SU-DHL-6 (cell line): Measurements from ENCODE around the gene DOCK3.

Experiments used
- EZH2phosphoT487 ChIP-seq: fragments of 200-600 bp; sonication (generic), shearing (Covaris generic); conservative IDR thresholded peaks from 2 replicates; pipeline ENCODE4 v1.6.1; 2018; ENCODE audit warnings: mild to moderate bottlenecking, antibody characterized with exemption, low read length, moderate library complexity, mixed read lengths
- TF ChIP-seq, protein P1 (sequence below): fragments of 200-600 bp; sonication (generic); IDR thresholded peaks from one replicate; pipeline ENCODE4 v1.5.1; 2017; ENCODE audit warnings: antibody characterized with exemption, mild to moderate bottlenecking, low read length, moderate library complexity; ENCODE audit not compliant: insufficient read depth, poor library complexity, severe bottlenecking

DNA sequence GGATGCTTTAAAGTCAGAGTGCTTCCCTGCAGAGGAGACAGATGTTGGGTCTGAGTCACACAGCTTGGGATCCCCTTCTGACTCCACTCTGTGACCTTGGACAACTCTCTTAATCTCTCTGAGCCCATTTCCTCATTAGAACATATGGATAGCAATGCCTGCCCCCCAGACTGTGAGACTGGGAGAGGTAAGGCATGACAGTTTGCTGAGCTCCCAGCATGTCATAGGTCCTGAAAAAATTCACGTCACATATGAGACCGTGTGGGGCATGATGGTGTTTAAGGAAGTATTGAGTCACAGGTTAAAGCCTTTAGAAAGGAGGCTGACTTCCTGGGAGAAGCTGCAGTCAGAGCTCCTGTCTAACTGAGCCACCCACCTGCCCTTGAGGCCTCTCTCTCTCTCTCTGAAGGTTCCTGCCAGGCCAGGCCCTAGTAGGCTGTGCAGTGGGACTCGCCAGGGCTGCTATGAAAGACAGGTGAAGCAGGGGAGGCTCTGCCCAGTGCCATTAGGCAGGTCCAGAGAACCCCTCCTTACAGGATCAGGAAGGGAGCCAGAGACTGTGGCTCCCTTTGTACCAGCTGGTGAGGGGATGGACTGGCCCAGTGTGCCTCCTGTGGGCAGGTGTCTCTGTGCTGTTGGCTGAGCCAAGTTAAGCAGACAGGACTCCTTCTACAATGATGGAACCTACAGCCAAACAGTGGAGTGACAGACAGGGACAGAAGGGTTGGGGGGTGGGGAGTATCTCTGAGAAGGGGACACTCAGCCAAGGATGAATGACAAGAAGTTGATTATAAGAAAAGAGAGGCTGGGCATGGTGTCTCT is 19.5 kb upstream of the DOCK3 start:
- TF ChIP-seq, protein P1, sequence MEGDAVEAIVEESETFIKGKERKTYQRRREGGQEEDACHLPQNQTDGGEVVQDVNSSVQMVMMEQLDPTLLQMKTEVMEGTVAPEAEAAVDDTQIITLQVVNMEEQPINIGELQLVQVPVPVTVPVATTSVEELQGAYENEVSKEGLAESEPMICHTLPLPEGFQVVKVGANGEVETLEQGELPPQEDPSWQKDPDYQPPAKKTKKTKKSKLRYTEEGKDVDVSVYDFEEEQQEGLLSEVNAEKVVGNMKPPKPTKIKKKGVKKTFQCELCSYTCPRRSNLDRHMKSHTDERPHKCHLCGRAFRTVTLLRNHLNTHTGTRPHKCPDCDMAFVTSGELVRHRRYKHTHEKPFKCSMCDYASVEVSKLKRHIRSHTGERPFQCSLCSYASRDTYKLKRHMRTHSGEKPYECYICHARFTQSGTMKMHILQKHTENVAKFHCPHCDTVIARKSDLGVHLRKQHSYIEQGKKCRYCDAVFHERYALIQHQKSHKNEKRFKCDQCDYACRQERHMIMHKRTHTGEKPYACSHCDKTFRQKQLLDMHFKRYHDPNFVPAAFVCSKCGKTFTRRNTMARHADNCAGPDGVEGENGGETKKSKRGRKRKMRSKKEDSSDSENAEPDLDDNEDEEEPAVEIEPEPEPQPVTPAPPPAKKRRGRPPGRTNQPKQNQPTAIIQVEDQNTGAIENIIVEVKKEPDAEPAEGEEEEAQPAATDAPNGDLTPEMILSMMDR, result no peak
- TF ChIP-seq EZH2phosphoT487, result no peak
